GM19023 (cell line): ENCODE data around the gene ADAR.
"Not testable (repeated sequence)": the region's sequence is repeated elsewhere in the genome, so short reads cannot be mapped to it uniquely, and the experiment has no call there.

Source experiments
- ATAC-seq: cut with Tn5 transposase; IDR thresholded peaks from one replicate; pipeline ENCODE4 v1.9.1; 2021; ENCODE audit warnings: mild to moderate bottlenecking, moderate library complexity; ENCODE audit not compliant: unreplicated experiment

The ADAR gene, protein sequence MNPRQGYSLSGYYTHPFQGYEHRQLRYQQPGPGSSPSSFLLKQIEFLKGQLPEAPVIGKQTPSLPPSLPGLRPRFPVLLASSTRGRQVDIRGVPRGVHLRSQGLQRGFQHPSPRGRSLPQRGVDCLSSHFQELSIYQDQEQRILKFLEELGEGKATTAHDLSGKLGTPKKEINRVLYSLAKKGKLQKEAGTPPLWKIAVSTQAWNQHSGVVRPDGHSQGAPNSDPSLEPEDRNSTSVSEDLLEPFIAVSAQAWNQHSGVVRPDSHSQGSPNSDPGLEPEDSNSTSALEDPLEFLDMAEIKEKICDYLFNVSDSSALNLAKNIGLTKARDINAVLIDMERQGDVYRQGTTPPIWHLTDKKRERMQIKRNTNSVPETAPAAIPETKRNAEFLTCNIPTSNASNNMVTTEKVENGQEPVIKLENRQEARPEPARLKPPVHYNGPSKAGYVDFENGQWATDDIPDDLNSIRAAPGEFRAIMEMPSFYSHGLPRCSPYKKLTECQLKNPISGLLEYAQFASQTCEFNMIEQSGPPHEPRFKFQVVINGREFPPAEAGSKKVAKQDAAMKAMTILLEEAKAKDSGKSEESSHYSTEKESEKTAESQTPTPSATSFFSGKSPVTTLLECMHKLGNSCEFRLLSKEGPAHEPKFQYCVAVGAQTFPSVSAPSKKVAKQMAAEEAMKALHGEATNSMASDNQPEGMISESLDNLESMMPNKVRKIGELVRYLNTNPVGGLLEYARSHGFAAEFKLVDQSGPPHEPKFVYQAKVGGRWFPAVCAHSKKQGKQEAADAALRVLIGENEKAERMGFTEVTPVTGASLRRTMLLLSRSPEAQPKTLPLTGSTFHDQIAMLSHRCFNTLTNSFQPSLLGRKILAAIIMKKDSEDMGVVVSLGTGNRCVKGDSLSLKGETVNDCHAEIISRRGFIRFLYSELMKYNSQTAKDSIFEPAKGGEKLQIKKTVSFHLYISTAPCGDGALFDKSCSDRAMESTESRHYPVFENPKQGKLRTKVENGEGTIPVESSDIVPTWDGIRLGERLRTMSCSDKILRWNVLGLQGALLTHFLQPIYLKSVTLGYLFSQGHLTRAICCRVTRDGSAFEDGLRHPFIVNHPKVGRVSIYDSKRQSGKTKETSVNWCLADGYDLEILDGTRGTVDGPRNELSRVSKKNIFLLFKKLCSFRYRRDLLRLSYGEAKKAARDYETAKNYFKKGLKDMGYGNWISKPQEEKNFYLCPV

DNA sequence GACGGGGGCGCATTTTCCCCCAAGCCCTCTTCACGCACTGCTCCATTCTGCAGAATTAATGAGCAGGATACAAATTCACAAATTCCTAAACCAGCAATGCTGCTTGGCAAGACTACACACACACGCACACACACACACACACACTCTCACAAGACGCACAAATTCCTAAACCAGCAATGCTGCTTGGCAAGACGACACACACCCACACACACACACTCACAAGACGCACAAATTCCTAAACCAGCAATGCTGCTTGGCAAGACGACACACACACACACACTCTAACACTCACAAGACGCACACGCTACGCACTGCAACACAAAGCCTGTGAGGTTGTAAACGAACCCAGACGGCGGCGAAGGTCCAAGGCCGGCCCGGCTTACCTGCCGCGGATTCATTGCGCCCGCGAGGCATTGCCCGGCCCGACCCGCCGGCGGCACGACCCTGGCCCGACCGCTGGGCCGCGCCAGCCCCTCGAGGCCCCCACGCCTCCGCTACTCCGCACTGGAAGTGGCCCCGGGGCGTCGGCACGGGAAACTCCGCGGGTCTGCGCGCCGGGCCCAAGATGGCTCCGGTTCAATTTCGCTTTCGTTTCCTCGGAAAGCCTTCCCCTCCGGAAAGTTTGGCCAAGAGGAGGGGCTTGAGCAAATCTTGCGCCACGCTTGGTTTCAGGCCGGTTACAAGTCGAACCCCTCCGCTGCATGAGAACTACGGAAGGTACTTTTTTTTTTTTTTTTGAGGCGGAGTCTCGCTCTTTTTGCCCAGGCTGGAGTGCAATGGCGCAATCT, at the start of gene ADAR:
TSS of gene ADAR (minus strand) at position 578 of the 788 bp plus-strand sequence. CDS start at position 398, 180 bp downstream.
- ATAC-seq: peak; percentile 61

DNA sequence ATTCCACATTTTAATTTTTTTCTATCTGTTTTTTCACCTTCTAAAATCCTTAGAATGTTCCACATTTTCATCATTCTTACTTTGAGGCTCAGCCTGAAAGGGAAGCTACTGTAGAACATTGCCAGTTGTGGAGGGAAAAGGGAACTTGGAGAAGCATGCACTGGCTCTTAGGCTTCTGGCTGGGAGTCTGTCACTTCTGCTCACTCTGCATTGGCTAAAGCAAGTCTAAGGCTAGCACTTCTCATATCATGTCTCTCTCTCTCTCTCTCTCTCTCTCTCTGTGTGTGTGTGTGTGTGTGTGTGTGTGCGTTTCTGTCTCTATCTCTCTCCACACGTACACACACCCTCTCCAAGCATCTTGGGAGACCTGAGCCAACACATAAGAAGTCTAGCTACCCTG, 49.6 kb upstream of the ADAR start:
- no peak for ATAC-seq

DNA sequence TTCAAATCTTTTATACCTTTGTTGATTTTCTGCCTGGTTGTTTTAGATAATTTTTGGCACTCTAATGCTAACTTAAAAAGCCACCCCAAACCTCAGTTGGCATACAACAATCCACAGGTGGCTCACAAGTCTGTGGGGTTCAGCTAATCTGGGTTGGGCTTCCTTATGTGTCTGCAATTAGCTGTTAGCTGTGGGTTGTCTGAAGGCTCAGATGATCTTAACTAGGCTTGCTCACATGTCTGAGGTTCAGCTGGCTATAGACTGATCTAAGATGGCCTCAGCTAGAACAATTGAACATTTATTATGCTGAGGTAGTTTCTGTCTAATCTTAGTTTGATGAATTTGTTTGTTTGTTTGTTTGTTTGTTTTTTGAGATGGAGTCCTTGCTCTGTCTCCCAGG, 44.9 kb upstream of the ADAR start:
- no peak for ATAC-seq

DNA sequence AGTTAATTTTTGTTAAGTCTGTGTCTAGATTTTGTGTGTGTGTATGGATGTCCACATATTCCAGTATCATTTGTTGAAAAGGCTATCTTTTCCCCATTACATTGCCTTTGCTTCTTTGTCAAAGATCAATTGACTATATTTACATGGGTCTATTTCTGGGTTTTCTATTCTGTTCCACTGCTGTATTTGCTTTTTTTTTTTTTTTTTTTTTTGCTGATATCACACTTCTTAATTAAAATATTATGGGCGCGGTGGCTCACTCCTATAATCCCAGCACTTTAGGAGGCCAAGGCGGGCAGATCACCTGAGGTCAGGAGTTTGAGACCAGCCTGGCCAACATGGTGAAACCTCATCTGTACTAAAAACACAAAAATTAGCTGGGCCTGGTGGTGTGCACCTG, 36.7 kb upstream of the ADAR start:
- ATAC-seq: not testable (repeated sequence)

DNA sequence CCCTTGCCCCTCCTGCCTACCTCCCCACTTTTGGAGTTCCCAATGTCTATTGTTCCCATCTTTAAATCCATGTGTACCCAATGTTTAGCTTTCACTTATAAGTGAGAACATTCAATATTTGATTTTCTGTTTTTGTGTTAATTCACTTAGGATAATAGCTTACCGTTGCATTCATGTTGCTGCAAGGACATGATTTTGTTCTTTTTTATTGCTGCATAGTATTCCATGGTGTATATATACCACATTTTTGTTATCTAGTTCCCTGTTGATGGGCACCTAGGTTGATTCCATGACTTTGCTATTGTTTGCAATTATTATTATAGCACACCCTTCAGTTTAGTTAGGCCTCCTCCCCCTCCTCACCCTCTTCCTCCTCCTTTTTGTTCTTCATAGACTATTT, 33.5 kb upstream of the ADAR start:
- no peak for ATAC-seq

DNA sequence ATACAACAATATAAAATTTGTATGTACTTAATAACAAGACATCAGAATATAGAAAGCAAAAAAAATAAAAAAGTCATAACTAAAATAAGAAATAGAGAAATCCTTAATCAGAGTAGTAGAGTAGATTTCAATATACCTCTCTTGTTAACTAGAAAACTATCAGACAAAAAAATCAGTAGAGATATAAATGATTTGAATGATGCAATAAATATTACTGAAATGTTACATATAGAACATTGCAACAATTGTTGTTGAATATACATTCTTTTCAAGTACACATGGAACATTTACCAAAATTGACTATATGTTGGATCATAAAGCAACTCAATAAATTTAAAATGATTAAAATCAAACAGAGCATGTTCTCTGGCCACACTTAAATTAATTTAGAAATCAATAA, 31.9 kb upstream of the ADAR start:
- ATAC-seq: no peak

DNA sequence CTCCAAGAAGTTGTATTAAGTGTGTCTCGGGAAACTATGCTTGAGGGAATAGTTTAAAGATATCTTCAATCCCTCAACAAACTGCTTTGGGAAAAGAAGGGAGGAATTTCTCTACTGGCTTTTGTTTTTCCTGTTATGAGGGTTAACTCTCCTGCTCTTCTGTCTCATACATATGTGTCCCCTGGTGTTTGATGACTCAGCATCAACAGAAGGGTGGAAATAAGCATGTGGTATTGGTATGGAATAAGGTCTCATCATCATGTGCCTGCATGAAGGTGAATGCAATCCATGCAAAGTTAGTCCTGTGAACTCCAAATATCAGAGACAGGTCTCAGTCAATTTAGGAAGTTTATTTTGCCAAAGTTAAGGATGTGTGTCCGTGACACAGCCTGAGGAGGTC, 27.2 kb upstream of the ADAR start:
- no peak for ATAC-seq

DNA sequence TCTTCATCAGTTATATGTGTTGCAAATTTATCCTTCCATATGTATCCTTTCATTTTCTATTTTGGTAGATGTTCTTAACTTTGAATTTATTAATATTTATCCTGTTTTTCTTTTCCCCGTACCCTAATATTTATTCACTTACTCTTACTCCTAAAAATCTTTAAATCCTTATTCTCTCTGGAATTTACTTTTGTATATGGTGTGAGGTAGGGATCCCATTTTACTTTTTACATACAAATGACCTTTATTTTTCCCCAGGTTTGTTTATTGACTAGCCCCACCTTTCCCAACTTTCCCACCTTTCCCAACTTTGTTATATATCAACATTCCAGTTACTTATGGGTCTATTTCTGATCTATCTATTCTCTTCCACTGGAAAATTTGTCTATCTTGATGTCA, 21.7 kb upstream of the ADAR start:
- no peak for ATAC-seq

DNA sequence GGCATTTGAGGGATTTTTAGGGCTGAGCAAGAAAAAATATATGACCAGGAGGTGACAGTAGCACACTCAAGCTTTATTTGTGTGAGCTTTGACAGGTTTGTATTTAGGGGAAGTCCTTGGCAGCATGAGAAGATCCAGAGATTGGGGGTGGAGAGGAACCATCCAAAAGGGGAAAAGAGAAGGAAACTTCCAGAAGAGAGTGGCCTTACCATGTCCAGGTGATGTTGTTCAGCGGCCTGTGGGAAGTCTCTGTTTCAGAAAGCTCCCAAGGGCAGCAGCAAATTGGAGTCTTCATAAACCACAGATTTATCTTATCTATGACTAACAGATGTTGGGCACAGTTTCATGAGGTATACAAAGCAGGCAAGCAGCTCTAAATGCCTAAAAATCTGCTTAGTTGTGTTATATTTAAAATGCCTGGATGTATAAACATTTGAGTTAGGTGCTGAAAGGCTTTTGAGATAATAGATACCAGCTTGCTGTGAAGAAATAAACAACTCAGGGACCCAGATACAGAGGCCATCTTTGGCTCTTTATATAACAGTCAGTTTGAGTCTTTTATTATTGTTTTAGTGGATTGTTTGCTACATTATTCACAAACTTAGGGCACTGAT, 21.2 kb upstream of the ADAR start:
- no peak for ATAC-seq

DNA sequence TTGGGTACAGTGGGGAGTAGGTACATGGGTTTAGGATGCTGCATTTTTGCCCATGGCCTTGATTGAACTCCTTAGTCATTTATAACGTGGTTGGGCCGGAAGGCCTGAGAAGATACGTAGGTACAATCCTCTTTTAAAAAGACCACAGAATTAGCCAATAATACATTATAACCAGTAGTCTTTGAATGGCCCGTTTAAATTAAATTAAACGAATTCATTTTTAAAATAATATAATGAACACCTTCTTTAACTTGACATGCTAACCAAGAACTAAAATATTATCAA, 20.1 kb upstream of the ADAR start:
- no peak for ATAC-seq

DNA sequence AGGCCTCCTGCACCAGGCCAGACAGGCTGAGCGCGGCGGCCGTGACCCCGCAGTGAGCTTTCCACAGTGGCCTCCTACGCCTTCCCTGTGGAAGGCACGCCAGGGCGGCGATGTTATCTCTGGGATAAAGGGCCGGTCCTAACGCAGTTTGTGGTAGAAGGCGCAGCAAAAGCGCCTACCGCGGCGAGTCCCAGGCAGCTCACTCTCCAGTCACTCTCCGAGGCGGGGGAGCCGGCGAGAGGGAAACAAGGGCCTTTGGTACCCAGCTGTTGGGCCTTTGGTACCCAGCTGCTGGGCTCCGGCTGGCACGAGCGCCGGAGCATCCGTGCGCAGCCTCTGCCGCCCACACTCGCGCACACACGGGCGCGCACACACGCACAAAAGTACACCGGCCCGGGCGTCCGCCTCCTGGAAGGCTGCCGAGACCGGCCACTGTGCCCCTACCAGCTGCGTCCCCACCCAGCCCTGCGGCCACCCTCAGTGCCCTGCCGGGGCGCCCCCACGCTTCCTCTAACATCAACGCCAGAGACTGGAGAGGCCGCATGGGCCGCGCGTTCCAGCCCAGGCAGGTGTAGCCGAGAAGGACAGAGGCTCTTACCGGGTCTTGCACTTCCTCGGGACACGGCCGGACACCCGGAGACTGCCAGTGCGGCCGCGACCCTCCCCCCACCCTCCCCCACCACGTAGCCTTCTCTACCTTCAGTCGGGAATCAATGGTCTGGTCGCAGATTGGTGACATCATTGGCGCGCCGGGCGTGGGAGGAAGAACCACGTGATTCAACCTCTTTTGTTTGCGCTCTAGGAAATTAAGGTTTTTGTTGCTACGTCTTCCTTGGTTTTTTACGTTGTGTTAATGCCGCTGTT, 19.5 kb upstream of the ADAR start:
- ATAC-seq: peak; percentile 63

DNA sequence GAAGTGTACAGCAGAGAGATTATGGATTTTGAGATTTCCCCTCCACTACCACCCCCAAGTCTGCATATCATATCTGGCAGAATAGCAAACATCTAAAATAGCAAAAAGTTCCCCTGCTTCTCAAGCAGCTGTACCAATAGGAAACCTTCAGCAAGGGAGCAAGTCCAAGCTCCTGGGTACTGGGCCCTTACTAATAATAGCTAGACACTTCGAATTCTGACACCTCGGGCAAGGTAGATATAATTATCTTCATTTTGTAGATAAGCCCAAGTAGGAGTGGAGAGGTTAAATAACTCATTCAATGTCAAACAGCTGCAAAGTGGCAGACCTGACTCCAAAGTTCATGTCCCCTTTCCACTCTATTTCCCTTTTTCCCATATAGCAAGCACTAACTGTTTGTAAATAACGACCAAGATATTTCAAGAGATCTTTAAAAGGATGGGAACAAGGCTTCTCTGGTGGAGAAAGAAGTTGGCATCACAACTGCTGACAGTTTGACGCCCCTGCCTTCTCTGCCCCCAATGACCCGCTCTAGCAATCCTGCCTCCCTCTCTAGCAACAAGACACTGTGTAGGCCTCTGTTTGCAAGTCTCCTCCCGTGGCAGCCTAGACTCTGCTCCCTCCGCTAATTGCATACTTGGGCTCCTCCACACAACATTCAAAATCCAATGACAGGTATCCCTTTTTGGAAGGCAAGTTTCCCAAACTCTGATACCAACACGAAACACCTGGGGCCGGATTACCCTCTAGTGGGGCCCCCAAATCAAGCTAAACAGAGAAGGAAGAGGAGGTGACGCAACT, 18.7 kb upstream of the ADAR start:
- ATAC-seq: peak; percentile 25

DNA sequence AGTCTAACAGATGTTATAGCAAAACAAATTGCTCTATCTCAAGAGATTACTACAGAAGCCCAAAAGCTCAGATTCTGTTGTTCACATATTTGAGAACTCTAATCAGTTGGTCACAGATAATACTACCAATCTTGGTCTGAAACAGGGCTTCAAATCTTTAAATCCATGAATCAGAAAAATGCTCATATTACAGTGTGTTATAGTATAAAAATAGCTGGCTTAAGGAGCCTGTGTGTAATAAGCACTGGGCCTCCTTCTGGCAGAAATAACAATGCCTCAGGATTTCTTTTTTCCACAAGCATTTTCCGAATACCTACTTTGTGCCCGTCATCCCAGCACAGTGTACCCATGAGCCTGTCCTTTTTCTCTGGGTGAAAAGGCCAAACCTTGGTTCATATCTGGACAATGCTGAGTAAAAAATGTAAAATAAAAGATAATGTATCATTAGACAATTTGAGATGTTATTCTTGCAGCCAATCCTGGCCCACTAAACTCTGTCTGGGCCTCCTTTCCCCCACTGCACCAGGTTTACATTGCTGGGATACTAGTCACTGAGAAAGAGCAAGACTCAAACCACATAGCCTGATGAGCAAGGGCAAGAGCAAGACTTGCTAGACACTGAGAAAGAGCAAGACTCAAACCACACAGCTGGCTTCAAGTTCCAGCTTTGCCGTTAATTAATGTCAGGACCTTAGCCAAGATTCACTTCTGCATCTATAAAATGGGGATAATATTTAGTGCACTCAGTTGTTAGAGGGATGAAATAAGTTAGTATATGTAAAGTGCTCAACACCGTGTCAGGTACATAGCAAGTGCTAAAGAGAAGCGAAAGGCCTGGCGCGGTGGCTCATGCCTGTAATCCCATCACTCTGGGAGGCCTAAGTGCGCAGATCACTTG, 17.0 kb upstream of the ADAR start:
- ATAC-seq: no peak

DNA sequence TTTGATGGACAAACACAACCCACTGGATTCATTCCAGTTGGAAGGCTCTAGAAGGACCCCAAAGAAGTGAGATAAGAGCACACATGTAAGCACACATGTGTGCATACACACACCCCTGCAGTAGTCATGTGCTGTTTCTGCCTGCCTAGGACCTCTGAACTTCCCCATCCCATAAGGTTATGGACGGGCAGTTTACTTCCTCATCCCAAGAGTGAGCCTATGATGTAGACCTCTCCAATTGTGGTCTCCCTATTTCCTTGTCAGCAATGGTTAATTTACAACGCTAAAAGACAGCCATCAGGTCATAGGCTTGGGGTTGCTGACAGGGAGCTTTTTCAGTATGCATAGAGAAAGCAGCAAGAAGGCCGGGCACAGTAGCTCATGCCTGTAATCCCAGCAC, 15.4 kb upstream of the ADAR start:
- ATAC-seq: no peak

DNA sequence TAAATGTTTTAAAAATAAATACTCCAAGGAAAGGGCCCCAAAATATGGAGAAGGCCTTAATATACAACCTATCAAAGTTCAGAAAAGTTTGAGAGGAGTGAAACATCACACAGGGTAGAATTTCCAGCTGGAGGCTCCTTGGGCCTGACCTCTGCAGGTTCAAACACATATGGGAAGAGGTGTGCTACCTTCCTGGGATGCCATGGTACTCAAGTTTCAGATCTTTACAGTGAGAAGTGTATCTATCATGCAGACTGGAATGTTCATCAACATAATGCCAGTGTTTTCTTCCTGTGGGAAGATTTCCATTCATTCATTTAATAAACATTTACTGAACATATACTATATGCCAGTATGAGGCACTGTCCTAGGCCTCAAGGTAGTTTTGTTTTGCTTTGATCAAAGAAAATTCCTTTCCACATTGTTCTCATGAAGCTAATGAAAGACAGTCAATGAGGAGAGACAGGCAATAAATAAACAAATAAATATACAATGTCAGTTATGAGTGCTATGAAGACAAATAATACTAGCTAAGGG, 14.6 kb upstream of the ADAR start:
- no peak for ATAC-seq

DNA sequence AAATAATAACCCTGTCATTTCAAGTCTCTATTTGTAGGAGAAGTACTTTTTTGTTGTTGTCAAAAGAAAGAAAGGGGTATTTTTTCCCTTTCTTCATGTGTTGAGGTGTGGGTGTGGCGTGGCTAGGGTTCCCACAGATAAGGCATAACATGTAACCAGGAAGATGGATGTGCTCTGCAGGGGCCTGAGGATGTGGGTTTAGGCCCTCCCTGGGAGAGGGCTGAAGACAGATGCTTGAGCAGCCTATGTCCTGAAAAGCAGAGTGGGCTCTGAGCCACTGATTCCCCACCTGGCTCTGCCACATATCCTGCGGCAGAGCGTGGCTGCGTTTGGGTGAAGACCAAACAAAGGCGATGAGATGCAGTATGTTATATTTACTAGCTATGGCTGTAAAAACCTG, 13.9 kb upstream of the ADAR start:
- ATAC-seq: no peak

DNA sequence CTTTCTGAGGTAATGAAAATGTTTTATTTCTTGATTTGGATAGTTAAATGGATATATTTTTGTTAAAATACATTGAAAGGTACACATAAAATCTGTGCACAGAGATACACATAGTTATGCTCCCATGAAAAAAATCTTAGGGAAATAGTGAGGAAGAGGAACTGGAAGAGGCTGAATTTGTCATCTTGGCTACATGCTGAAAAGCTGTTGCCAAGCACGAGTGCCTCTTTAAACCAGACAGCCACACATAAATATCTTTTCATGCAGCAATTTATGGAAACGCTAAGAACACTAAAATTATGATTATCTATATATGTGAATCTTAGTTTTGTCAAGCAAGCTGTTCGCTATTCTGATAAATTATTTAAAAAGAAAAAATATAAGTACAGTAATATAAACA, 12.8 kb upstream of the ADAR start:
- no peak for ATAC-seq
